ENCODE measurements around the gene NME8.

NME8 gene

GRCh38 chr7:37924491-37925041 lies 76.2 kb downstream of the NME8 start:
- no peak for TF ChIP-seq CTCF (conservative IDR thresholded peaks at IDR 0.05; ENCODE audit: low read depth, low read length)
- H3K4me3 ChIP-seq (ENCODE audit: low read length) = no peak overlapping the region
- no peak for DNase-seq (ENCODE audit: low read depth)

GRCh38 chr7:37925620-37926019 lies 77.2 kb downstream of the NME8 start:
- no peak for TF ChIP-seq CTCF (conservative IDR thresholded peaks at IDR 0.05; ENCODE audit: low read depth, low read length)
- no peak for DNase-seq (ENCODE audit: low read depth)
- no peak overlapping the region for H3K4me3 ChIP-seq (ENCODE audit: low read length)

DNA sequence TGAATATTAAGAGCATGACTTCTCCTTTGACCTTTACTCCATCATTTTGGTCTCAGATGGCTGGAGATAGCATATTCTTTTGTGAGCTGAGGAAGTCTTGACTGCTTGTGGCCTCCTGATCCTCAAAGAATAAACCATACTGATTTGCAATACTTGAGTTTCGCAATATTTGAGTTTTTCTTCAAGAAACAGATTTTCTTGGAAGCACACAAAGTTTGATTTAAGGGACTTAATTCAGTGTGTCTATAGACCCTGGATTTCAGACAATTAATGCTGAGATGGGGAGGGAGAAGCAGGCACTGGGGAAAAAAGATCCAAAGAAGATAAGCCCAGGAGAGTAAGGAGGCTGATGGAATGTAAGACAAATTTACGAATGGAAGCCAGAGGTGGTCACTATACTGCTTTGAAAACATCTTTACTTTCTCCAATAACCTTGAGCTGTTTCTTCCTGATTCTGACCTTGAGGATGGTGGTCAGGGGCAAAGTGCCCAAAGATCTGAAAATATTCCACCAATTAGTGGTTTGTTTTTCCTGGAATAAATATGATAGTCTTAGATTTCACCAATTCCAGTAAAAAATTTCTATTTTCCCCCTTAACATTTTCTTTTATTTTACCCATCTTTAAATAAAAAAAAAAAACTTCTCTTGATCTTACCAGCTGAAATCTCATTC lies 79.5 kb downstream of the NME8 start:
- no peak overlapping the region for H3K4me3 ChIP-seq (ENCODE audit: low read length)
- no peak for TF ChIP-seq CTCF (conservative IDR thresholded peaks at IDR 0.05; ENCODE audit: low read depth, low read length)
- no peak for DNase-seq (ENCODE audit: low read depth)

- no peak for DNase-seq (ENCODE audit: low read depth)
- no peak for TF ChIP-seq CTCF (conservative IDR thresholded peaks at IDR 0.05; ENCODE audit: low read depth, low read length)
Measured at GRCh38 chr7:37928878-37929277, 80.5 kb downstream of the NME8 start.

DNA sequence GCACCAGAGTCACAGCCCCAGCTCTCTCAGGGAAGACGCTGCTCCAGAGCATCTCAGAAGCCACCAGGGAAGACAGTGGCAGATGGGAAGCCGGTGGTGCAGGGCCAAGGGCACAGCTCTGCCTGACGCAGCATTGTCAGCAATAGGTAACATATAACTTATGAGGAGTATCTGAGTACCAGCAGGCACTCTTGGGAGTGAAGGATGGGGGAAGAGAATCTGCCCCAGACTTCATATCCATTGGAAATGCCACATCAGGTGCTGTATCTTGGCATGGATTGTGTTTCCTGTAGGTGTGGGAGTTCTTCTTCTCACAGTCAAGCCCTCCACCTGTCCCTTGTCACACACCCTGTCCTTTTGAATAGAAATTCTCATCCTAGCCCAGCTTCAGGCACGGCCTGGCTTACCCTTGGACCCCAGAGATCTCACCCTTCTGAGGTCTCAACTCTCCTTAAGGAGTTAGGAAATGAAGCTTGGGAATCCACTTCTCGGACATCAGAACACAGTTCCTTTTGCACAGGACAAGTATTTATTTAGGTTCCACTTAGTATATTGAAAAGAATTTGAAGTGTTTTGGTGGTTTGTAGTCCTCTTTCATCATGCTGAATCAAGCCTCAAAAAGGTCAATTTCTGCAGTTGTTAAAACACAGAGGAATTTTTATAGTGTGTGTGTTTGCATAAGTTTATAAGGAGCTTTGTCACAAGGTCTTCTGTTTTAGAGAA lies 82.0 kb downstream of the NME8 start:
- no peak for DNase-seq (ENCODE audit: low read depth)
- no peak overlapping the region for H3K4me3 ChIP-seq (ENCODE audit: low read length)
- TF ChIP-seq CTCF (conservative IDR thresholded peaks at IDR 0.05; ENCODE audit: low read depth, low read length) = no peak

More at GRCh38 chr7:37928878-37929277, 80.5 kb downstream of the NME8 start:
- no peak overlapping the region for H3K4me3 ChIP-seq (ENCODE audit: low read length)

DNA sequence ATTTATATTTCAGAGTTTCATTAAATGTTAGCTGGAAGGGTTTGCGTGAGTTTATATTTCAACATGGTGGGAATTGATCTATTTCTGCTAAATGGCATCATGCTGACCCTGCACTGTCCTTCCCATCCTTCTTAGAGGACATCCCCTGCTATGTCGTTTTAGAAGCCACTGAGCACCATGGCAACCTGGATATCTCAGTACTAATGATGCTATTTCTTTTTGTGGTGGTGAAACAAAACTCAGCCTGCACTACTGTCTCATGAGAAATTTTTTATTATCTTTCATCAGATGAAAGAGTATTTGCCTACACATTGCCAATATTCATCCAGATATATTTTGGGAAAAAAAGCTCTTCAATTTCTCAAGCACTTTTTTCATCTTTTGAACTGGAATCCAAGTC lies 84.1 kb downstream of the NME8 start:
- no peak for TF ChIP-seq CTCF (conservative IDR thresholded peaks at IDR 0.05; ENCODE audit: low read depth, low read length)
- no peak overlapping the region for H3K4me3 ChIP-seq (ENCODE audit: low read length)
- no peak for DNase-seq (ENCODE audit: low read depth)
